SK-N-DZ (cell line): ENCODE data around the gene ARHGAP30. TPM values are rescaled to one million over a fixed set of nuclear protein-coding genes. Genes with fewer than 3 reads are reported as not detected.
"Not testable (repeated sequence)": the region's sequence is repeated elsewhere in the genome, so short reads cannot be mapped to it uniquely, and the experiment has no call there.

Source experiments
- DNase-seq: peaks from one replicate; pipeline ENCODE4 v3.0.0-alpha.2; 2015; ENCODE audit warnings: low spot score
- polyA plus RNA-seq, 2 experiments: library from polyadenylated mRNA; depleted of rRNA; stranded (reverse); fragments of >200 nt; gene quantifications; 2 replicates each; pipeline ENCODE4 v1.2.3, GENCODE V29; 2014

Gene ARHGAP30
- polyA plus RNA-seq (2014; cell fraction: cytosol; rRNA removed), result 0.09 TPM in 1 of 2 replicates, not detected in the other
- not detected in 2 replicates for polyA plus RNA-seq (2014; cell fraction: nucleus; rRNA removed)

GRCh38 chr1:161069731-161070270 is at the start of gene ARHGAP30:
Gene ARHGAP30 (minus strand): TSS chr1:161069891. CDS start chr1:161069624, 267 bp downstream.
- no peak for DNase-seq

- peak; percentile 82 for DNase-seq
Measured at GRCh38 chr1:161117759-161118581, 48.3 kb upstream of the ARHGAP30 start, which contains the start of the genes NIT1 and PFDN2. Gene NIT1 (plus strand): TSS chr1:161118105. CDS start chr1:161118177, 72 bp downstream. Gene PFDN2 (minus strand): TSS chr1:161118037. CDS start chr1:161118026, 11 bp downstream.

- DNase-seq, result not testable (repeated sequence)
Measured at GRCh38 chr1:161115961-161116360, 46.3 kb upstream of the ARHGAP30 start.

GRCh38 chr1:161115132-161115711 is 45.5 kb upstream of the ARHGAP30 start:
- no peak for DNase-seq

GRCh38 chr1:161114556-161114955 is 44.9 kb upstream of the ARHGAP30 start:
- no peak for DNase-seq

GRCh38 chr1:161113915-161114314 is 44.2 kb upstream of the ARHGAP30 start:
- no peak for DNase-seq

- DNase-seq, result no peak
Measured at GRCh38 chr1:161111527-161111926, 41.8 kb upstream of the ARHGAP30 start.

- no peak for DNase-seq
Measured at GRCh38 chr1:161111117-161111516, 41.4 kb upstream of the ARHGAP30 start.

GRCh38 chr1:161106431-161106830 is 36.7 kb upstream of the ARHGAP30 start:
- DNase-seq, result no peak

GRCh38 chr1:161100556-161100955 is 30.9 kb upstream of the ARHGAP30 start:
- DNase-seq, result no peak

GRCh38 chr1:161099090-161099802 is 29.6 kb upstream of the ARHGAP30 start:
- DNase-seq, result no peak

GRCh38 chr1:161098210-161099068 is 28.7 kb upstream of the ARHGAP30 start, which contains the start of gene KLHDC9:
Gene KLHDC9 (plus strand): TSS chr1:161098361. CDS start chr1:161098536, 175 bp downstream.
- peak; percentile 55 for DNase-seq

- no peak for DNase-seq
Measured at GRCh38 chr1:161096530-161096929, 26.8 kb upstream of the ARHGAP30 start.

GRCh38 chr1:161096015-161096414 is 26.3 kb upstream of the ARHGAP30 start:
- no peak for DNase-seq

GRCh38 chr1:161095230-161095629 is 25.5 kb upstream of the ARHGAP30 start:
- no peak for DNase-seq

- no peak for DNase-seq
Measured at GRCh38 chr1:161094481-161094880, 24.8 kb upstream of the ARHGAP30 start.

- DNase-seq, result no peak
Measured at GRCh38 chr1:161092621-161093028, 22.9 kb upstream of the ARHGAP30 start.

GRCh38 chr1:161091796-161092507 is 22.3 kb upstream of the ARHGAP30 start:
- no peak for DNase-seq

GRCh38 chr1:161091093-161091492 is 21.4 kb upstream of the ARHGAP30 start:
- no peak for DNase-seq

GRCh38 chr1:161090617-161091016 is 20.9 kb upstream of the ARHGAP30 start:
- no peak for DNase-seq
